HepG2 (cell line): ENCODE data around the gene PLD1. TPM values are rescaled to one million over a fixed set of nuclear protein-coding genes. Genes with fewer than 3 reads are reported as not detected.

Experiments used
- AGO1 ChIP-seq: fragments of 200-400 bp; formaldehyde crosslinking; IDR thresholded peaks from 2 replicates; pipeline ENCODE4 v1.6.1; 2017; ENCODE audit warnings: mild to moderate bottlenecking, low read depth, low read length, moderate library complexity; ENCODE audit not compliant: poor library complexity, severe bottlenecking
- BCLAF1 ChIP-seq: fragments of 450-650 bp; IDR thresholded peaks from 2 replicates; pipeline ENCODE4 v1.6.1; 2017; ENCODE audit warnings: mild to moderate bottlenecking
- BRCA1 ChIP-seq: sonication (generic); formaldehyde crosslinking; IDR thresholded peaks from 2 replicates; pipeline ENCODE4 v1.4.0; 2020; ENCODE audit warnings: missing genetic modification reagents
- CAMTA2 ChIP-seq: sonication (generic); formaldehyde crosslinking; IDR thresholded peaks from 2 replicates; pipeline ENCODE4 v1.4.0; 2020; ENCODE audit warnings: mild to moderate bottlenecking, missing genetic modification reagents, borderline replicate concordance
- HIC2 ChIP-seq: sonication (generic); formaldehyde crosslinking; IDR thresholded peaks from 2 replicates; pipeline ENCODE4 v1.9.0; 2022; ENCODE audit warnings: low read depth, missing genetic modification reagents
- KLF9 ChIP-seq: IDR thresholded peaks from 2 replicates; pipeline ENCODE4 v1.6.1; 2016; ENCODE audit warnings: low read depth
- KMT2A ChIP-seq: sonication (generic); formaldehyde crosslinking; IDR thresholded peaks from 2 replicates; pipeline ENCODE4 v1.4.0; 2020; ENCODE audit warnings: missing genetic modification reagents
- NFYC ChIP-seq: IDR thresholded peaks from 2 replicates; pipeline ENCODE4 v1.6.1; 2016; ENCODE audit warnings: missing genetic modification reagents, missing compliant biosample characterization
- PRPF4 ChIP-seq: fragments of 200-400 bp; formaldehyde crosslinking; IDR thresholded peaks from 2 replicates; pipeline ENCODE4 v1.6.1; 2016; ENCODE audit warnings: low read length, low read depth; ENCODE audit not compliant: poor library complexity, severe bottlenecking
- SIN3B ChIP-seq: fragments of 150-350 bp; IDR thresholded peaks from 2 replicates; pipeline ENCODE4 v1.6.1; 2014; ENCODE audit warnings: low read length
- SMAD9 ChIP-seq: sonication (generic); formaldehyde crosslinking; IDR thresholded peaks from 2 replicates; pipeline ENCODE4 v1.5.1; 2020; ENCODE audit warnings: mild to moderate bottlenecking, missing genetic modification reagents
- SMARCC2 ChIP-seq: fragments of 450-650 bp; IDR thresholded peaks from 2 replicates; pipeline ENCODE4 v1.6.1; 2017; ENCODE audit warnings: antibody characterized with exemption, mild to moderate bottlenecking
- SRSF1 ChIP-seq: fragments of 200-400 bp; formaldehyde crosslinking; optimal IDR thresholded peaks from 2 replicates; pipeline ENCODE3; 2017; ENCODE audit warnings: mild to moderate bottlenecking, low read depth, low read length, moderate library complexity
- ZBED4 ChIP-seq: sonication (generic); formaldehyde crosslinking; IDR thresholded peaks from 2 replicates; pipeline ENCODE4 v1.4.0; 2020; ENCODE audit warnings: missing genetic modification reagents, borderline replicate concordance
- ZBTB34 ChIP-seq: sonication (generic); formaldehyde crosslinking; IDR thresholded peaks from 2 replicates; pipeline ENCODE4 v1.8.0; 2022; ENCODE audit warnings: mild to moderate bottlenecking, missing genetic modification reagents
- ZBTB7B ChIP-seq: sonication (generic); formaldehyde crosslinking; IDR thresholded peaks from 2 replicates; pipeline ENCODE4 v1.4.0; 2020; ENCODE audit warnings: missing genetic modification reagents
- ZNF17 ChIP-seq: sonication (generic); formaldehyde crosslinking; IDR thresholded peaks from 2 replicates; pipeline ENCODE4 v1.5.0; 2020; ENCODE audit warnings: mild to moderate bottlenecking, missing genetic modification reagents
- ZNF460 ChIP-seq: sonication (generic); formaldehyde crosslinking; IDR thresholded peaks from 2 replicates; pipeline ENCODE4 v1.5.1; 2020; ENCODE audit warnings: missing genetic modification reagents, mild to moderate bottlenecking, borderline replicate concordance
- ZNF713 ChIP-seq: sonication (generic); formaldehyde crosslinking; IDR thresholded peaks from 2 replicates; pipeline ENCODE4 v1.4.0; 2020; ENCODE audit warnings: mild to moderate bottlenecking, missing genetic modification reagents
- ZNF768 ChIP-seq: sonication (generic); formaldehyde crosslinking; IDR thresholded peaks from 2 replicates; pipeline ENCODE4 v1.4.0; 2020; ENCODE audit warnings: missing genetic modification reagents
- ZNF83 ChIP-seq: sonication (generic); formaldehyde crosslinking; IDR thresholded peaks from 2 replicates; pipeline ENCODE4 v1.4.0; 2020; ENCODE audit warnings: missing genetic modification reagents, mild to moderate bottlenecking, borderline replicate concordance
- polyA plus RNA-seq, 8 experiments: library from polyadenylated mRNA; depleted of rRNA in 3 of 8; stranded (reverse) in 7 of 8; unstranded in 1 of 8; fragments of >200 nt; fragmentation: Illumina TruSeq in 4 of 8; extraction: Trizol in 4 of 8; gene quantifications; 2 replicates each; pipeline versions ENCODE4 v1.2.1 to v1.2.3, GENCODE V29; 2011 to 2016; ENCODE audit warnings: low read depth in 4 of 8, missing spikeins in 1 of 8, mixed read lengths in 1 of 8; ENCODE audit not compliant: insufficient read depth in 1 of 8
- total RNA-seq, 5 experiments: library from RNA; depleted of rRNA; stranded (reverse); fragments of >200 nt; fragmentation: Illumina TruSeq; extraction: Trizol; gene quantifications; 2 replicates each; pipeline ENCODE4 v1.2.3, GENCODE V29; 2016; ENCODE audit warnings: low read depth in 1 of 5

Gene PLD1
- total and polyA plus RNA-seq, 2 of the 13 experiments (the other 11 are each of a cell fraction or from before 2014, with no cell fraction given), result 27.1 to 59.4 TPM

GRCh38 chr3:171829841-171830517, 19.7 kb upstream of the PLD1 start (continued):
- TF ChIP-seq ZBED4 (CRISPR knock-in tag) (no peak), ZBTB7B (0 out of 2 replicates have a peak, but pooled peaks have one; percentile 27), HIC2 (no peak), BCLAF1 (no peak), SMARCC2 (no peak), ZNF713 (CRISPR knock-in tag) (no peak), SRSF1 (no peak), KLF9 (no peak), ZNF768 (CRISPR knock-in tag) (peak; percentile 38; the same call in 1 of the 2 replicates), AGO1 (no peak), CAMTA2 (CRISPR knock-in tag) (no peak), KMT2A (CRISPR knock-in tag) (peak; percentile 78), BRCA1 (CRISPR knock-in tag) (no peak), ZNF17 (CRISPR knock-in tag) (no peak), ZNF460 (CRISPR knock-in tag) (no peak), SIN3B (no peak), PRPF4 (no peak), ZBTB34 (CRISPR knock-in tag) (0 out of 2 replicates have a peak, but pooled peaks have one; percentile 19), NFYC (CRISPR knock-in tag) (no peak), ZNF83 (CRISPR knock-in tag) (no peak), SMAD9 (CRISPR knock-in tag) (no peak)
